Ramos (cell line): ENCODE data around the gene NPPA.
"Not testable (repeated sequence)": the region's sequence is repeated elsewhere in the genome, so short reads cannot be mapped to it uniquely, and the experiment has no call there.

Experiments used
- in situ Hi-C: fragments of 300-500 bp; cut with MboI; formaldehyde crosslinking; loops from one replicate; pipeline ENCODE4 v1.14.3; 2022; ENCODE audit warnings: low sequenced_read_pairs; ENCODE audit not compliant: unreplicated experiment

NPPA gene

GRCh38 chr1:11823366-11824137, 24.0 kb downstream of the NPPA start:
- in situ Hi-C loops = no loop called here

GRCh38 chr1:11822091-11822490, 25.5 kb downstream of the NPPA start:
- in situ Hi-C loops = no loop called here

GRCh38 chr1:11817192-11817591, 30.4 kb downstream of the NPPA start:
- in situ Hi-C loops = no loop called here

- in situ Hi-C loops = no loop called here
These were observed 34.6 kb downstream of the NPPA start for GRCh38 chr1:11813021-11813420.

GRCh38 chr1:11807133-11807532, 40.5 kb downstream of the NPPA start:
- in situ Hi-C loops = no loop called here

- in situ Hi-C loops = no loop called here
These were observed 41.2 kb downstream of the NPPA start for GRCh38 chr1:11806307-11806936.

- in situ Hi-C loops = no loop called here
These were observed 41.9 kb downstream of the NPPA start, which contains the start of the genes CLCN6 and MTHFR for GRCh38 chr1:11805422-11806306. Gene CLCN6 (plus strand): TSS chr1:11806191. CDS start chr1:11806263, 72 bp downstream. Gene MTHFR (minus strand): TSS chr1:11805964. CDS start chr1:11803116, 2,848 bp downstream.

GRCh38 chr1:11804666-11805421, 42.7 kb downstream of the NPPA start:
- in situ Hi-C loops = no loop called here

- in situ Hi-C loops = not testable (repeated sequence)
These were observed 43.5 kb downstream of the NPPA start for GRCh38 chr1:11803924-11804665.

- in situ Hi-C loops = no loop called here
These were observed 44.4 kb downstream of the NPPA start for GRCh38 chr1:11802973-11803885.

- in situ Hi-C loops = no loop called here
These were observed 45.0 kb downstream of the NPPA start for GRCh38 chr1:11802616-11802972.

GRCh38 chr1:11800756-11801433, 46.7 kb downstream of the NPPA start:
- in situ Hi-C loops = no loop called here

- in situ Hi-C loops = no loop called here
These were observed 47.2 kb downstream of the NPPA start for GRCh38 chr1:11800391-11800755.

- in situ Hi-C loops = no loop called here
These were observed 47.7 kb downstream of the NPPA start for GRCh38 chr1:11799896-11800295.

GRCh38 chr1:11799099-11799498, 48.5 kb downstream of the NPPA start:
- in situ Hi-C loops = no loop called here

- in situ Hi-C loops = no loop called here
These were observed 49.9 kb downstream of the NPPA start for GRCh38 chr1:11797525-11798216.

GRCh38 chr1:11796036-11796828, 51.4 kb downstream of the NPPA start:
- in situ Hi-C loops = no loop called here
